Body of pancreas (tissue), 4 donors: ENCODE results near the gene F13B. TPM values are rescaled to one million over a fixed set of nuclear protein-coding genes. Genes with fewer than 3 reads are reported as not detected.

ENCODE experiments used
- ATAC-seq: fragments of 150-250 bp; one replicate; pipeline ENCODE4 v1.9.1; 2016
- DNase-seq, 4 donors: peaks; one replicate each; pipeline ENCODE4 v3.0.0-alpha.2; 2019
- H3K27ac ChIP-seq, 4 donors: fragments of 200-600 bp; sonication (generic); 1 replicate in 3 of 4; 2 replicates in 1 of 4; pipeline versions ENCODE4 v1.5.1 to v1.6.1; 2016 to 2019; ENCODE audit warnings: mild to moderate bottlenecking in 1 of 4, mixed read lengths in 1 of 4, moderate library complexity in 1 of 4
- H3K27me3 ChIP-seq, 2 donors: fragments of 200-600 bp; sonication (generic); one replicate each; pipeline ENCODE4 v1.6.0; 2016; ENCODE audit warnings: mild to moderate bottlenecking in 1 of 2
- H3K36me3 ChIP-seq, 2 donors: fragments of 200-600 bp; sonication (generic); replicated peaks in 1 of 2; 2 replicates each; pipeline ENCODE4 v1.5.1; 2016; ENCODE audit warnings: low read depth in 2 of 2; ENCODE audit not compliant: insufficient read depth in 1 of 2
- H3K4me1 ChIP-seq: fragments of 200-600 bp; sonication (generic); one replicate; pipeline ENCODE4 v1.6.0; 2016
- H3K4me3 ChIP-seq, 2 donors: fragments of 200-600 bp; sonication (generic); 1 replicate in 1 of 2; 2 replicates in 1 of 2; pipeline ENCODE4 v1.5.1; 2016 to 2019
- H3K9me3 ChIP-seq, 3 donors: fragments of 200-600 bp; sonication (generic); 1 replicate in 2 of 3; 2 replicates in 1 of 3; pipeline ENCODE4 v1.5.1; 2016
- POLR2A ChIP-seq, 3 donors: fragments of 450-650 bp; IDR thresholded peaks; one replicate each; pipeline ENCODE4 v1.6.1; 2016; ENCODE audit warnings: antibody characterized with exemption in 3 of 3, mild to moderate bottlenecking in 2 of 3
- WGBS, 2 donors: methylation state at CpG; one replicate each; pipeline ENCODE4 v1.1.5; 2017; 5-methylcytosine and 5-hydroxymethylcytosine counted together
- intact Hi-C: fragments of 100-400 bp; cut with DNase I; formaldehyde crosslinking; loops from one replicate; pipeline ENCODE4 v1.15.1; 2023
- total RNA-seq, 2 donors: library from RNA; depleted of rRNA; stranded (reverse); fragments of >200 nt; gene quantifications; one replicate each; pipeline ENCODE4 v1.1.0, GENCODE V29; 2016
- TF ChIP-seq, protein P1 (sequence below), 7 experiments: fragments of 450-650 bp in 4 of 7; fragments of 200-600 bp in 3 of 7; sonication (generic) in 3 of 7; IDR thresholded peaks; one replicate each; pipeline ENCODE4 v1.5.1; 2016 to 2019; ENCODE audit warnings: antibody characterized with exemption in 7 of 7

Gene F13B
- not detected for total RNA-seq

- WGBS, 2 donors: 43 to 44% methylated on average over 3 of the region's 3 CpGs
- H3K36me3 ChIP-seq: no peaks in the 10 kb centered on the region
- no peak for ATAC-seq
Observed at GRCh38 chr1:197066719-197067456, at the start of gene F13B. TSS of gene F13B (minus strand) at chr1:197067260. CDS start at chr1:197067223, 37 bp downstream.

DNA sequence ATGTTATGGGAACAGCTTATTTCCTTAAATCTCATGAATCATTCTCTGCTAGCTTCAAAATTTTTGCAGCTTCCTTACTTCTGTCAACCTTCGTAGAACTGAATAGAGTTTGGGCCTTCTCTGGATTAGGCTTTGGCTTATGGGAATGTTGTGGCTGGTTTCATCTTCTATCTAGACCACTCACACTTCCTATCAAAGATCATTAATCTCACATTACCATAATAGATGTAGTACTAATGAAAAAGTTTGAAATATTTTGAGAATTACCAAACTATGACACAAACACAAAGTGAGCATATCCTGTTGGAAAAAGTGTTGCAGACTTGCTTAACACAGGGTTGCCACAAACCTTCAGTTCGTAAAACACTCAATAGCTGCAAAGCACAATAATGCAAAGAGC is 49.1 kb upstream of the F13B start:
- DNase-seq (no peak), ATAC-seq (no peak)
- intact Hi-C loops: no loop called here
- H3K4me1 ChIP-seq: no peaks in the 10 kb centered on the region
- 97 to 100% methylated on average over 2 of the region's 2 CpGs for WGBS, 2 donors
- no peaks in the 10 kb centered on the region for H3K27me3 ChIP-seq
- no peak overlapping the region for H3K27ac ChIP-seq
- no peak for TF ChIP-seq POLR2A (IDR thresholded peaks at IDR 0.05)
- TF ChIP-seq, protein P1, sequence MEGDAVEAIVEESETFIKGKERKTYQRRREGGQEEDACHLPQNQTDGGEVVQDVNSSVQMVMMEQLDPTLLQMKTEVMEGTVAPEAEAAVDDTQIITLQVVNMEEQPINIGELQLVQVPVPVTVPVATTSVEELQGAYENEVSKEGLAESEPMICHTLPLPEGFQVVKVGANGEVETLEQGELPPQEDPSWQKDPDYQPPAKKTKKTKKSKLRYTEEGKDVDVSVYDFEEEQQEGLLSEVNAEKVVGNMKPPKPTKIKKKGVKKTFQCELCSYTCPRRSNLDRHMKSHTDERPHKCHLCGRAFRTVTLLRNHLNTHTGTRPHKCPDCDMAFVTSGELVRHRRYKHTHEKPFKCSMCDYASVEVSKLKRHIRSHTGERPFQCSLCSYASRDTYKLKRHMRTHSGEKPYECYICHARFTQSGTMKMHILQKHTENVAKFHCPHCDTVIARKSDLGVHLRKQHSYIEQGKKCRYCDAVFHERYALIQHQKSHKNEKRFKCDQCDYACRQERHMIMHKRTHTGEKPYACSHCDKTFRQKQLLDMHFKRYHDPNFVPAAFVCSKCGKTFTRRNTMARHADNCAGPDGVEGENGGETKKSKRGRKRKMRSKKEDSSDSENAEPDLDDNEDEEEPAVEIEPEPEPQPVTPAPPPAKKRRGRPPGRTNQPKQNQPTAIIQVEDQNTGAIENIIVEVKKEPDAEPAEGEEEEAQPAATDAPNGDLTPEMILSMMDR (IDR thresholded peaks at IDR 0.05): no peak
- no peaks in the 10 kb centered on the region for H3K9me3 ChIP-seq
- H3K4me3 ChIP-seq: no peak overlapping the region
- no peaks in the 10 kb centered on the region for H3K36me3 ChIP-seq

More at GRCh38 chr1:197066719-197067456, at the start of gene F13B:
- intact Hi-C loops: no loop called here
- Histone ChIP-seq H3K4me3 (no peak within 1 kb of the TSS), H3K27me3 (no peaks in the 10 kb centered on the region), H3K9me3 (no peaks in the 10 kb centered on the region), H3K4me1 (no peaks in the 10 kb centered on the region), H3K27ac (no peak within 1 kb of the TSS)
- no peak for DNase-seq
- no peak for TF ChIP-seq POLR2A (IDR thresholded peaks at IDR 0.05)
- TF ChIP-seq, protein P1 (IDR thresholded peaks at IDR 0.05): peak in 2 of 7 experiments; percentile 7 to 21

GRCh38 chr1:197106869-197107268 is 39.8 kb upstream of the F13B start:
- 86 to 100% methylated on average over 1 of the region's 1 CpG for WGBS, 2 donors
- no peaks in the 10 kb centered on the region for H3K9me3 ChIP-seq
- no peaks in the 10 kb centered on the region for H3K4me1 ChIP-seq
- intact Hi-C loops: no loop called here
- TF ChIP-seq POLR2A (IDR thresholded peaks at IDR 0.05): no peak
- TF ChIP-seq, protein P1 (IDR thresholded peaks at IDR 0.05): no peak
- ATAC-seq: no peak
- no peaks in the 10 kb centered on the region for H3K36me3 ChIP-seq
- H3K27me3 ChIP-seq: no peaks in the 10 kb centered on the region
- no peak overlapping the region for H3K4me3 ChIP-seq
- no peak for DNase-seq
- no peak overlapping the region for H3K27ac ChIP-seq

- Histone ChIP-seq H3K4me3 (no peak overlapping the region), H3K27ac (no peak overlapping the region), H3K9me3 (no peaks in the 10 kb centered on the region), H3K27me3 (no peaks in the 10 kb centered on the region), H3K36me3 (no peaks in the 10 kb centered on the region), H3K4me1 (no peaks in the 10 kb centered on the region)
- ATAC-seq (no peak), DNase-seq (no peak)
- TF ChIP-seq, protein P1 (IDR thresholded peaks at IDR 0.05): no peak
- no peak for TF ChIP-seq POLR2A (IDR thresholded peaks at IDR 0.05)
- intact Hi-C loops: no loop called here
- 94 to 98% methylated on average over 5 of the region's 5 CpGs for WGBS, 2 donors
Observed at GRCh38 chr1:197103300-197103699, 36.2 kb upstream of the F13B start.

- intact Hi-C loops: no loop called here
- no peak overlapping the region for H3K4me3 ChIP-seq
- H3K27me3 ChIP-seq: no peaks in the 10 kb centered on the region
- H3K36me3 ChIP-seq: no peaks in the 10 kb centered on the region
- no peaks in the 10 kb centered on the region for H3K4me1 ChIP-seq
- H3K9me3 ChIP-seq: no peaks in the 10 kb centered on the region
- no peak for TF ChIP-seq POLR2A (IDR thresholded peaks at IDR 0.05)
- TF ChIP-seq, protein P1 (IDR thresholded peaks at IDR 0.05): no peak
- ATAC-seq (no peak), DNase-seq (no peak)
- 84 to 91% methylated on average over 3 of the region's 3 CpGs for WGBS, 2 donors
- H3K27ac ChIP-seq: no peak overlapping the region
Observed at GRCh38 chr1:197101978-197102377, 34.9 kb upstream of the F13B start.
